Stimulated activated CD4-positive, alpha-beta T cell treated with anti-CD3 and anti-CD28 coated beads, Interleukin-2, amount 100 ng/mL, for 4 hours (primary cell): ENCODE results near the gene PRADC1.

Experiments used
- DNase-seq: peaks from one replicate; pipeline ENCODE4 v3.0.0-alpha.2; 2020; ENCODE audit warnings: low read depth

Gene PRADC1

GRCh38 chr2:73258913-73259215 is 25.8 kb upstream of the PRADC1 start:
- no peak for DNase-seq

- DNase-seq = no peak
Observed at GRCh38 chr2:73258186-73258912, 25.3 kb upstream of the PRADC1 start.

- no peak for DNase-seq
Observed at GRCh38 chr2:73257425-73258125, 24.5 kb upstream of the PRADC1 start.

- no peak for DNase-seq
Observed at GRCh38 chr2:73257021-73257420, 24.0 kb upstream of the PRADC1 start.

GRCh38 chr2:73256618-73256922 is 23.5 kb upstream of the PRADC1 start:
- no peak for DNase-seq

- no peak for DNase-seq
Observed at GRCh38 chr2:73255907-73256617, 23.0 kb upstream of the PRADC1 start.

GRCh38 chr2:73255007-73255644 is 22.1 kb upstream of the PRADC1 start:
- DNase-seq = no peak

GRCh38 chr2:73254343-73255006 is 21.4 kb upstream of the PRADC1 start:
- DNase-seq = no peak

GRCh38 chr2:73253901-73254300 is 20.9 kb upstream of the PRADC1 start:
- DNase-seq = no peak

GRCh38 chr2:73253400-73253799 is 20.4 kb upstream of the PRADC1 start:
- DNase-seq = no peak

- no peak for DNase-seq
Observed at GRCh38 chr2:73252238-73253027, 19.4 kb upstream of the PRADC1 start.

- no peak for DNase-seq
Observed at GRCh38 chr2:73250872-73251846, 18.1 kb upstream of the PRADC1 start.

GRCh38 chr2:73249636-73250035 is 16.6 kb upstream of the PRADC1 start:
- DNase-seq = no peak

GRCh38 chr2:73246850-73247249 is 13.8 kb upstream of the PRADC1 start:
- no peak for DNase-seq

GRCh38 chr2:73244580-73244979 is 11.5 kb upstream of the PRADC1 start:
- DNase-seq = no peak

- no peak for DNase-seq
Observed at GRCh38 chr2:73243884-73244570, 11.0 kb upstream of the PRADC1 start.

GRCh38 chr2:73239776-73240175 is 6.7 kb upstream of the PRADC1 start:
- DNase-seq = no peak

- no peak for DNase-seq
Observed at GRCh38 chr2:73238976-73239375, 5.9 kb upstream of the PRADC1 start.

- DNase-seq = no peak
Observed at GRCh38 chr2:73238149-73238548, 5.1 kb upstream of the PRADC1 start.

- no peak for DNase-seq
Observed at GRCh38 chr2:73237168-73237567, 4.1 kb upstream of the PRADC1 start.
